ENCODE measurements around the gene VPS13D. TPM values are rescaled to one million over a fixed set of nuclear protein-coding genes. Genes with fewer than 3 reads are reported as not detected.

VPS13D gene
- total RNA-seq, 6 experiments from 2014 or later = 25.9 to 36.9 (median 30.8) TPM

GRCh38 chr1:12473596-12474362 lies 243.9 kb downstream of the VPS13D start:
- no peaks in the 10 kb centered on the region for H3K9me3 ChIP-seq
- TF ChIP-seq POLR2A (IDR thresholded peaks at IDR 0.05) (no peak), CTCF (IDR thresholded peaks at IDR 0.05) (no peak)
- ATAC-seq = peak in 3 of 4 donors; percentile 5 to 51 (median 10)
- H3K27ac ChIP-seq = peak overlapping the region; percentile 9 to 85 (median 29)
- H3K4me3 ChIP-seq = no peak overlapping the region
- intact Hi-C loops (cut with DNase I) = no loop called here
- H3K36me3 ChIP-seq = no peaks in the 10 kb centered on the region
- no peaks in the 10 kb centered on the region for H3K27me3 ChIP-seq
- peak in 2 of 3 donors; percentile 74 to 83 for DNase-seq
- WGBS (ENCODE audit: insufficient coverage, low coverage, low lambda C conversion rate, missing lambda C conversion rate) = 41% methylated on average over 9 of the region's 11 CpGs
- H3K4me1 ChIP-seq = peaks cover 0 to 83% (median 39%) of the 10 kb centered on the region in 4 donors

- ATAC-seq = no peak
- Histone ChIP-seq H3K4me1 (peaks cover 0 to 87% (median 46%) of the 10 kb centered on the region in 4 donors), H3K9me3 (no peaks in the 10 kb centered on the region), H3K27me3 (no peaks in the 10 kb centered on the region), H3K27ac (peak overlapping the region; percentile 31 to 85 (median 37)), H3K36me3 (no peaks in the 10 kb centered on the region), H3K4me3 (no peak overlapping the region)
- 83% methylated on average over 1 of the region's 1 CpG for WGBS (ENCODE audit: insufficient coverage, low coverage, low lambda C conversion rate, missing lambda C conversion rate)
- no peak for DNase-seq
- TF ChIP-seq CTCF (IDR thresholded peaks at IDR 0.05) (no peak), POLR2A (IDR thresholded peaks at IDR 0.05) (no peak)
- intact Hi-C loops (cut with DNase I) = loop anchor here in 1 of 2 donors (5.0 kb wide), 1 partner anchor 142 kb away; the partner anchor contains the start of gene DHRS3
Observed at GRCh38 chr1:12475101-12475500, 245.3 kb downstream of the VPS13D start.

- peaks cover 0 to 86% (median 45%) of the 10 kb centered on the region in 4 donors for H3K4me1 ChIP-seq
- WGBS (ENCODE audit: insufficient coverage, low coverage, low lambda C conversion rate, missing lambda C conversion rate) = 33% methylated on average over 3 of the region's 3 CpGs
- ATAC-seq (no peak), DNase-seq (no peak)
- H3K27ac ChIP-seq = peak overlapping the region; percentile 31 to 85 (median 37)
- no peaks in the 10 kb centered on the region for H3K36me3 ChIP-seq
- intact Hi-C loops (cut with DNase I) = loop anchor here in 1 of 2 donors (5.0 kb wide), 1 partner anchor 142 kb away; the partner anchor contains the start of gene DHRS3
- TF ChIP-seq CTCF (IDR thresholded peaks at IDR 0.05) = no peak
- TF ChIP-seq POLR2A (IDR thresholded peaks at IDR 0.05) = no peak
- H3K9me3 ChIP-seq = no peaks in the 10 kb centered on the region
- no peak overlapping the region for H3K4me3 ChIP-seq
- H3K27me3 ChIP-seq = no peaks in the 10 kb centered on the region
Observed at GRCh38 chr1:12475530-12475934, 245.7 kb downstream of the VPS13D start.

- intact Hi-C loops (cut with DNase I) = loop anchor here in 1 of 2 donors (5.0 kb wide), 1 partner anchor 141 kb away; the partner anchor contains the start of gene DHRS3
Observed at GRCh38 chr1:12475947-12476346, 246.1 kb downstream of the VPS13D start.

More at GRCh38 chr1:12475947-12476346, 246.1 kb downstream of the VPS13D start:
- Histone ChIP-seq H3K36me3 (no peaks in the 10 kb centered on the region), H3K4me1 (peaks cover 0 to 86% (median 43%) of the 10 kb centered on the region in 4 donors), H3K9me3 (no peaks in the 10 kb centered on the region), H3K4me3 (no peak overlapping the region), H3K27me3 (no peaks in the 10 kb centered on the region), H3K27ac (peak overlapping the region; percentile 31 to 85 (median 37))
- DNase-seq (no peak), ATAC-seq (peak; percentile 29 to 49 (median 39))
- 28% methylated on average over 2 of the region's 2 CpGs for WGBS (ENCODE audit: insufficient coverage, low coverage, low lambda C conversion rate, missing lambda C conversion rate)
- no peak for TF ChIP-seq CTCF (IDR thresholded peaks at IDR 0.05)
- TF ChIP-seq POLR2A (IDR thresholded peaks at IDR 0.05) = no peak

Data from right lobe of liver (tissue), 6 donors.